GM23338 (cell line): ENCODE results near the gene TLCD3A. TPM values are rescaled to one million over a fixed set of nuclear protein-coding genes. Genes with fewer than 3 reads are reported as not detected.

ENCODE experiments used
- ATAC-seq: fragments of 200-7000 bp; cut with Tn5 transposase; 3 replicates; pipeline ENCODE4 v1.9.1; 2020
- DNase-seq: peaks from one replicate; pipeline ENCODE4 v3.0.0-alpha.2; 2015; ENCODE audit warnings: low spot score
- H2AFZ ChIP-seq: fragments of 200-600 bp; sonication (generic); 2 replicates; pipeline ENCODE4 v1.8.0; 2016; ENCODE audit warnings: antibody characterized with exemption, mild to moderate bottlenecking, moderate library complexity
- H3F3A ChIP-seq: fragments of 200-600 bp; sonication (generic); replicated peaks from 2 replicates; pipeline ENCODE4 v1.8.0; 2017; ENCODE audit warnings: antibody characterized with exemption, mixed run types, low read depth
- H3K27ac ChIP-seq: fragments of 200-600 bp; sonication (generic); 2 replicates; pipeline ENCODE4 v1.6.1; 2016; ENCODE audit warnings: low read depth
- H3K27me3 ChIP-seq: fragments of 200-600 bp; sonication (generic); 2 replicates; pipeline ENCODE4 v1.8.0; 2016; ENCODE audit warnings: mild to moderate bottlenecking, mixed run types, moderate library complexity; ENCODE audit not compliant: insufficient read depth
- H3K36me3 ChIP-seq: fragments of 200-600 bp; sonication (generic); 2 replicates; pipeline ENCODE4 v1.8.0; 2016; ENCODE audit warnings: mild to moderate bottlenecking; ENCODE audit not compliant: insufficient read depth
- H3K4me1 ChIP-seq: fragments of 200-600 bp; sonication (generic); 2 replicates; pipeline ENCODE4 v1.8.0; 2016; ENCODE audit warnings: mild to moderate bottlenecking, moderate library complexity; ENCODE audit not compliant: insufficient read depth
- H3K4me2 ChIP-seq: fragments of 200-600 bp; sonication (generic); 2 replicates; pipeline ENCODE4 v1.7.1; 2017; ENCODE audit warnings: mixed run types
- H3K4me3 ChIP-seq: fragments of 200-600 bp; sonication (generic); 2 replicates; pipeline ENCODE4 v1.6.1; 2016; ENCODE audit warnings: mixed run types
- H3K79me2 ChIP-seq: fragments of 200-600 bp; sonication (generic); replicated peaks from 2 replicates; pipeline ENCODE4 v1.8.0; 2017; ENCODE audit warnings: mild to moderate bottlenecking; ENCODE audit not compliant: insufficient read depth
- H3K9me2 ChIP-seq: fragments of 200-600 bp; sonication (generic); 2 replicates; pipeline ENCODE4 v1.8.0; 2017; ENCODE audit not compliant: insufficient read depth
- H4K20me1 ChIP-seq: fragments of 200-600 bp; sonication (generic); replicated peaks from 2 replicates; pipeline ENCODE4 v1.8.0; 2017; ENCODE audit warnings: mild to moderate bottlenecking; ENCODE audit not compliant: insufficient read depth
- H3K27ac Mint-ChIP-seq: 2 replicates; pipeline ENCODE4 v1.8.0; 2020; ENCODE audit warnings: inconsistent platforms, mild to moderate bottlenecking, moderate library complexity, mixed read lengths
- H3K27me3 Mint-ChIP-seq: 3 replicates; pipeline ENCODE4 v1.8.0; 2022; ENCODE audit warnings: low read depth, mild to moderate bottlenecking, moderate library complexity, mixed read lengths, inconsistent platforms; ENCODE audit not compliant: insufficient read depth, poor library complexity
- H3K36me3 Mint-ChIP-seq: 3 replicates; pipeline ENCODE4 v1.8.0; 2021; ENCODE audit warnings: low read depth, mild to moderate bottlenecking, inconsistent platforms, moderate library complexity, mixed read lengths
- H3K4me1 Mint-ChIP-seq: 3 replicates; pipeline ENCODE4 v1.8.0; 2020; ENCODE audit warnings: mild to moderate bottlenecking, inconsistent platforms, mixed read lengths
- H3K4me3 Mint-ChIP-seq: 3 replicates; pipeline ENCODE4 v1.8.0; 2021; ENCODE audit warnings: moderate library complexity, mild to moderate bottlenecking, inconsistent platforms, mixed read lengths
- H3K9me3 Mint-ChIP-seq: 3 replicates; pipeline ENCODE4 v1.8.0; 2020; ENCODE audit warnings: moderate library complexity, mild to moderate bottlenecking, inconsistent platforms, mixed read lengths
- CREB1 ChIP-seq: fragments of 250-450 bp; sonication (Bioruptor Pico); IDR thresholded peaks from 2 replicates; pipeline ENCODE4 v1.5.0; 2020; ENCODE audit warnings: low read depth, mild to moderate bottlenecking, moderate library complexity
- CTCF ChIP-seq, 2 experiments: fragments of 200-600 bp in 1 of 2; sonication (generic) in 1 of 2; conservative IDR thresholded peaks; 2 replicates each; pipeline versions ENCODE4 v1.5.1 to v1.6.1; 2016 to 2017; ENCODE audit warnings: antibody characterized with exemption in 2 of 2, low read depth in 2 of 2, mild to moderate bottlenecking in 2 of 2, moderate library complexity in 1 of 2
- ETS1 ChIP-seq: IDR thresholded peaks from 2 replicates; pipeline ENCODE4 v1.6.1; 2016; ENCODE audit warnings: antibody characterized with exemption
- EZH2 ChIP-seq: fragments of 200-600 bp; sonication (generic); IDR thresholded peaks from one replicate; pipeline ENCODE4 v1.8.0; 2017; ENCODE audit warnings: antibody characterized with exemption, mild to moderate bottlenecking, low read depth; ENCODE audit not compliant: unreplicated experiment
- EZH2phosphoT487 ChIP-seq: fragments of 200-600 bp; sonication (generic); IDR thresholded peaks from one replicate; pipeline ENCODE4 v1.8.1; 2018; ENCODE audit warnings: antibody characterized with exemption; ENCODE audit not compliant: unreplicated experiment
- JUNB ChIP-seq: IDR thresholded peaks from one replicate; pipeline ENCODE4 v1.6.1; 2016; ENCODE audit warnings: antibody characterized with exemption; ENCODE audit not compliant: unreplicated experiment
- NANOG ChIP-seq: IDR thresholded peaks from 2 replicates; pipeline ENCODE4 v1.6.1; 2016; ENCODE audit warnings: antibody characterized with exemption, borderline replicate concordance
- POLR2AphosphoS5 ChIP-seq: IDR thresholded peaks from 2 replicates; pipeline ENCODE4 v1.6.1; 2016; ENCODE audit warnings: antibody characterized with exemption, low read depth
- REST ChIP-seq: IDR thresholded peaks from one replicate; pipeline ENCODE4 v1.6.1; 2018; ENCODE audit warnings: antibody characterized with exemption; ENCODE audit not compliant: unreplicated experiment
- STAT1 ChIP-seq: IDR thresholded peaks from one replicate; pipeline ENCODE4 v1.6.1; 2016; ENCODE audit warnings: antibody characterized with exemption; ENCODE audit not compliant: unreplicated experiment
- ZNF114 ChIP-seq: fragments of 250-450 bp; sonication (Bioruptor Pico); IDR thresholded peaks from 2 replicates; pipeline ENCODE4 v1.5.0; 2020; ENCODE audit warnings: mild to moderate bottlenecking, moderate library complexity
- ZNF331 ChIP-seq: fragments of 250-450 bp; sonication (Bioruptor Pico); IDR thresholded peaks from 2 replicates; pipeline ENCODE4 v1.5.0; 2020; ENCODE audit warnings: low read depth, mild to moderate bottlenecking, moderate library complexity
- polyA plus RNA-seq: library from polyadenylated mRNA; unstranded; fragments of >200 nt; fragmentation: Nextera tagmentation; extraction: Ambion mirVana; gene quantifications from 2 replicates; pipeline ENCODE4 v1.2.1, GENCODE V29; 2016
- total RNA-seq: library from RNA; depleted of rRNA; stranded (reverse); fragments of >200 nt; shearing (Covaris generic); gene quantifications from 2 replicates; pipeline ENCODE4 v1.2.3, GENCODE V29; 2014

Gene TLCD3A
- total and polyA plus RNA-seq, 2 experiments from 2014 or later, result 10.3 to 21.1 TPM

- TF ChIP-seq CTCF (conservative IDR thresholded peaks at IDR 0.05; ENCODE audit: low read depth in 2 of 2) (no peak), STAT1 (no peak), REST (no peak), ETS1 (no peak), POLR2AphosphoS5 (no peak), ZNF114 (CRISPR knock-in tag) (no peak), JUNB (no peak), NANOG (no peak), EZH2phosphoT487 (no peak)
Observed at GRCh38 chr17:773016-773415, 40.6 kb downstream of the TLCD3A start (continued).

- Histone ChIP-seq H3F3A (no peaks in the 10 kb centered on the region; the same call in 1 of the 2 replicates), H3K27ac (no peak overlapping the region), H3K9me2 (no peaks in the 10 kb centered on the region), H3K79me2 (peaks cover 4% of the 10 kb centered on the region; the same call in 1 of the 2 replicates), H4K20me1 (peaks cover 11% of the 10 kb centered on the region), H3K36me3 (peaks cover 51% of the 10 kb centered on the region), H3K4me2 (no peak overlapping the region), H2AFZ (no peak overlapping the region), H3K4me1 (no peaks in the 10 kb centered on the region), H3K4me3 (no peak overlapping the region), H3K27me3 (no peaks in the 10 kb centered on the region)
- no peak overlapping the region for H3K27ac Mint-ChIP-seq
- H3K36me3 Mint-ChIP-seq, result peaks cover 86% of the 10 kb centered on the region
- ATAC-seq, result no peak
- DNase-seq, result no peak
- no peak overlapping the region for H3K4me3 Mint-ChIP-seq
- no peaks in the 10 kb centered on the region for H3K9me3 Mint-ChIP-seq
- no peaks in the 10 kb centered on the region for H3K4me1 Mint-ChIP-seq
- H3K27me3 Mint-ChIP-seq, result peaks cover 8% of the 10 kb centered on the region
- no peak for TF ChIP-seq JUNB
- TF ChIP-seq STAT1, result no peak
- TF ChIP-seq ZNF331, result no peak
- no peak for TF ChIP-seq NANOG
- TF ChIP-seq EZH2, result no peak
- no peak for TF ChIP-seq EZH2phosphoT487
- no peak for TF ChIP-seq ZNF114 (CRISPR knock-in tag)
- TF ChIP-seq POLR2AphosphoS5, result no peak
- TF ChIP-seq CREB1, result no peak
Observed at GRCh38 chr17:773467-774312, 41.3 kb downstream of the TLCD3A start.
